Transverse colon (tissue), 4 donors: ENCODE data around the gene ANKRD53. TPM values are rescaled to one million over a fixed set of nuclear protein-coding genes. Genes with fewer than 3 reads are reported as not detected.

ENCODE experiments used
- DNase-seq: peaks from one replicate; pipeline ENCODE4 v3.0.0-alpha.2; 2019
- H3K27ac ChIP-seq, 4 donors: fragments of 200-600 bp; sonication (generic); 2 replicates each; pipeline ENCODE4 v1.5.1; 2016 to 2018; ENCODE audit warnings: inconsistent platforms in 4 of 4
- H3K27me3 ChIP-seq: fragments of 200-600 bp; sonication (generic); 2 replicates; pipeline ENCODE4 v1.5.1; 2017; ENCODE audit warnings: inconsistent platforms
- H3K36me3 ChIP-seq, 4 donors: fragments of 200-600 bp; sonication (generic); 2 replicates each; pipeline ENCODE4 v1.5.1; 2017 to 2019; ENCODE audit warnings: inconsistent platforms in 4 of 4
- H3K4me1 ChIP-seq, 4 donors: fragments of 200-600 bp; sonication (generic); 2 replicates each; pipeline ENCODE4 v1.5.1; 2017 to 2020; ENCODE audit warnings: inconsistent platforms in 4 of 4
- H3K4me3 ChIP-seq, 4 donors: fragments of 200-600 bp; sonication (generic); 1 replicate in 1 of 4; 2 replicates in 3 of 4; pipeline versions ENCODE4 v1.5.1 to v1.6.1; 2017 to 2019; ENCODE audit warnings: inconsistent platforms in 4 of 4
- H3K9me3 ChIP-seq, 2 donors: fragments of 200-600 bp; sonication (generic); 2 replicates each; pipeline ENCODE4 v1.5.1; 2017 to 2019; ENCODE audit warnings: inconsistent platforms in 2 of 2
- CTCF ChIP-seq, 5 experiments: fragments of 200-600 bp in 3 of 5; fragments of 450-650 bp in 2 of 5; sonication (generic) in 3 of 5; IDR thresholded peaks; 1 replicate in 2 of 5; 2 replicates in 3 of 5; pipeline ENCODE4 v1.5.1; 2016 to 2017; ENCODE audit warnings: antibody characterized with exemption in 5 of 5, inconsistent platforms in 3 of 5, mild to moderate bottlenecking in 2 of 5, moderate library complexity in 1 of 5
- EP300 ChIP-seq: sonication (generic); formaldehyde crosslinking; IDR thresholded peaks from one replicate; pipeline ENCODE4 v1.6.1; 2017; ENCODE audit warnings: antibody characterized with exemption, low read depth
- POLR2A ChIP-seq: fragments of 450-650 bp; IDR thresholded peaks from one replicate; pipeline ENCODE4 v1.6.1; 2016; ENCODE audit warnings: antibody characterized with exemption, mild to moderate bottlenecking, moderate library complexity
- POLR2AphosphoS5 ChIP-seq, 3 donors: sonication (generic); formaldehyde crosslinking; IDR thresholded peaks; one replicate each; pipeline ENCODE4 v1.6.1; 2016; ENCODE audit warnings: antibody characterized with exemption in 3 of 3
- WGBS, 2 donors: methylation state at CpG; one replicate each; pipeline ENCODE4 v1.1.5; 2018; ENCODE audit warnings: low coverage in 1 of 2; 5-methylcytosine and 5-hydroxymethylcytosine counted together
- in situ Hi-C, 4 donors: fragments of 200-750 bp; cut with MboI; loops; one replicate each; pipeline versions ENCODE4 v1.15.0 to v1.15.1; 2017; ENCODE audit warnings: low sequenced_read_pairs in 3 of 4, low pct_ligation_motif_present in 1 of 4, low pct_unique_long_range_greater_than_20kb in 1 of 4
- intact Hi-C: fragments of 100-400 bp; cut with DNase I; formaldehyde crosslinking; loops from one replicate; pipeline ENCODE4 v1.15.1; 2023; ENCODE audit warnings: low total_unique reads
- total RNA-seq, 4 donors: library from RNA; depleted of rRNA; stranded (reverse); fragments of >200 nt; gene quantifications; one replicate each; pipeline ENCODE4 v1.1.0, GENCODE V29; 2016

ANKRD53 gene
- total RNA-seq, 4 donors from 2014 or later, result 0.96 to 1.7 TPM; not detected in 2

DNA sequence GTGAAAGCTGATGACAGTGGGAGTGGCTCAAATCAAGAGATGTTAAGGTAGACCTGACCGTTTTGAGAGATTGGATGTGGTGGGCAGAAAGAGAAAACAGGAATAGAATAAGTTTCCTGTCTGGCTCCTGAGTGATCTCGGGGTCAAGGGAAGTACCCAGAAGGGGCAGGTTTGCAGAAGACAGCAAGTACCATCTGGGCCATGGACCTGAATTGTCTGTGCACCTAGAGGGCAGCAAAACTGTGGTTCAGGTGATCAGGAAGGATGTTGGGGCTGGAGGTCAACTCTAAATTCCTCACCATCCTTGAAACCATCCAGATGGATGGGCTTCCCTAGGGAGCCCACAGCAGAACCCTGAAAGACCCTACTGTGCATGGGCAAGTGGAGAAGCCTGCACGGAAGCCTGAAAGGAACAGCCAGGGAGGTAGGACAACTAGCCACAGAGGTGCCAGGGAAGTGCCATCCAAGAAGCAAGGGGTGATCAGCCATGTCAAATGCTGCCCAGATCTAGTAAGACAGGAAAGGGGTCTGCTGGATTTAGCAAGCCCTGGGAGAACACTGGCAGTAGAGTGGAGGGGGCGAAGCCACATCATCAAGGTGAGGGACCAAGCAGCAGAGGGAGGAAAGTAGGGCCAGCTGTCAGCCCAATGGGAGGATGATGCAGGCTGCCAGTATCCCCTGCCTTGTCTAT lies 8.2 kb downstream of the ANKRD53 start:
- H3K9me3 ChIP-seq, result no peaks in the 10 kb centered on the region
- 82 to 100% methylated on average over 2 to 4 of the region's 4 CpGs for WGBS, 2 donors
- H3K27ac ChIP-seq, result no peak overlapping the region
- H3K4me3 ChIP-seq, result no peak overlapping the region
- no peaks in the 10 kb centered on the region for H3K27me3 ChIP-seq
- in situ Hi-C loops (no loop called here), intact Hi-C loops (no loop called here)
- H3K4me1 ChIP-seq, result peaks cover 0 to 7% (median 0%) of the 10 kb centered on the region in 4 donors
- H3K36me3 ChIP-seq, result peaks cover 0 to 22% (median 10%) of the 10 kb centered on the region in 4 donors
- no peak for TF ChIP-seq POLR2A
- TF ChIP-seq POLR2AphosphoS5 (IDR thresholded peaks at IDR 0.05), result no peak
- TF ChIP-seq CTCF (IDR thresholded peaks at IDR 0.05), result no peak
- no peak for TF ChIP-seq EP300
- DNase-seq, result no peak

- TF ChIP-seq POLR2A (no peak), CTCF (IDR thresholded peaks at IDR 0.05) (no peak), POLR2AphosphoS5 (IDR thresholded peaks at IDR 0.05) (no peak), EP300 (no peak)
- DNase-seq, result no peak
- no peak overlapping the region for H3K27ac ChIP-seq
- peaks cover 0 to 22% (median 10%) of the 10 kb centered on the region in 4 donors for H3K36me3 ChIP-seq
- intact Hi-C loops, result no loop called here
- no peaks in the 10 kb centered on the region for H3K9me3 ChIP-seq
- in situ Hi-C loops, result no loop called here
- WGBS, 2 donors, result 85% methylated on average over 1 of the region's 1 CpG; no CpG with 5 or more reads in 1 of the 2 donors
- H3K27me3 ChIP-seq, result no peaks in the 10 kb centered on the region
- peaks cover 0 to 7% (median under 1%) of the 10 kb centered on the region in 4 donors for H3K4me1 ChIP-seq
- H3K4me3 ChIP-seq, result no peak overlapping the region
These were observed 9.0 kb downstream of the ANKRD53 start for GRCh38 chr2:70987386-70987785.

DNA sequence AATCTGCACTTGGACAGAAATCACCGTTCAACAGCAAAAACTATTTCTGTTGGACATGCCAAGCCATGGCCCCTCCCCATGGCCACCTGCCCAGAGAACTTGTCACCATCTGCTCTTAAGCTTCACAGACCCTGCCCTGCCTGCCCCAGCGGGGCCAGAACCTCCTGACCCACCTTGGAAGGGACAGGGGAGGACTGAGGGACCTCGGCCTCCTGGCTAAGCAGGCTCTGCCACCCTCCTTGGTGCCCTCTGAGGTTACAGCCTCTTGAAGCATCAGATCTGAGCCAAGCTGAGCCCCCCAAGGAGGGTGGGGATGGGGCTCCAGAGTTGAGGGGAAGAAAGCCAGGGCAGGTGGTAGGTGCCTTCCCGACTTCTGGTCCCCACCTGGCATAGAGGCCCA lies 9.7 kb downstream of the ANKRD53 start:
- Histone ChIP-seq H3K36me3 (peaks cover 0 to 22% (median 10%) of the 10 kb centered on the region in 4 donors), H3K9me3 (no peaks in the 10 kb centered on the region), H3K4me1 (peaks cover 5 to 11% (median 7%) of the 10 kb centered on the region in 4 donors), H3K27me3 (no peaks in the 10 kb centered on the region), H3K4me3 (no peak overlapping the region), H3K27ac (no peak overlapping the region)
- in situ Hi-C loops (no loop called here), intact Hi-C loops (no loop called here)
- no peak for DNase-seq
- WGBS, 2 donors, result 76 to 100% methylated on average over 1 to 4 of the region's 4 CpGs
- TF ChIP-seq CTCF (IDR thresholded peaks at IDR 0.05), result no peak
- TF ChIP-seq EP300, result no peak
- TF ChIP-seq POLR2AphosphoS5 (IDR thresholded peaks at IDR 0.05), result no peak
- TF ChIP-seq POLR2A, result no peak

DNA sequence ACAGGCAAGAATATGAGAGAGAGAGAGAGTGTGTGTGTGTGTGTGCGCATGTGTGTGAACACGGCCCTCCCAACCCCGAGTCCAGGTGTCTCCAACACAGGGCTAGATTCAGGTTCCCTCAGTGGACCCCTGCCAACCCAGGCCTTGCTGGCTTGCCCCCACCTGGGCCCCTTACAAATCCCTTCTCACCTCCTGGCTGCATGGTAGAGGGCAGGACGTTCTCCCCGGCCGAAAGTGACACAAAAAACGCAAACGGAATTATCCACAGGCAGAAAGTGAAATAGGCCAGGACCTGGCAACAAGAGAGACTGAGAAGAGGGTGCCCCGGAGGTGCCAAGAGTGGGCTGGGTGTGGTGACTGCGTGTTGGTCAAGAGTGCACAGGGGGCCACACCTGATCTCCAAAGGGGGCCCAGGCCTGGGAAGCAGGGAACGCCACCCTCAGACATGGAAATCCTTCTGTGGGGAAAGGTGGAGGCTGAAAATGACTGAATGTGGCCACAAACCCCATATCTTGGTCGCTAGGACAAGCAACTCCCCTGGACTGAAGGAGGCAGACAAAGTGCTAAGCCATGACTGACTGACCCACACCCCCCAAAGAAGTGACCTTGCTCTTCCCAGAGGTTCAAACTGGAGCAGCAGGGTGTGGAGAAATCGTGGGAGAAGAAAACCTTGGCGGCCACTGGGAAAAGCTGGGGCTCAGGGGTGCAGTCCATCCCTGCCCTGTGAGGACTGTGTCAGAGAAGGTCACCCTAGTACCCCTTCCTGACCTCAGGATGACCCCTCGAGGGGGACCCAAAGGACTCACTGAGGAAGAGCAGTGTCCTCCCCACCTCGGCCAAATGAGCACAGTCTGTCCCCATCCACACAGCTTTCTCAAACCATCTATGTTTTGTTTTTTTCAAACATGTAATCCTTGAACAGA lies 10.6 kb downstream of the ANKRD53 start:
- no peak for DNase-seq
- Histone ChIP-seq H3K27me3 (no peaks in the 10 kb centered on the region), H3K4me1 (peaks cover 11 to 20% (median 15%) of the 10 kb centered on the region in 4 donors), H3K9me3 (no peaks in the 10 kb centered on the region), H3K27ac (no peak overlapping the region), H3K4me3 (no peak overlapping the region), H3K36me3 (peaks cover 0 to 22% (median 10%) of the 10 kb centered on the region in 4 donors)
- intact Hi-C loops, result no loop called here
- TF ChIP-seq EP300, result no peak
- TF ChIP-seq POLR2A, result no peak
- TF ChIP-seq POLR2AphosphoS5 (IDR thresholded peaks at IDR 0.05), result no peak
- no peak for TF ChIP-seq CTCF (IDR thresholded peaks at IDR 0.05)
- 91 to 95% methylated on average over 4 to 16 of the region's 16 CpGs for WGBS, 2 donors
- in situ Hi-C loops, result no loop called here
